Stimulated activated CD4-positive, alpha-beta T cell treated with anti-CD3 and anti-CD28 coated beads, Interleukin-2, amount 100 ng/mL, for 24 hours (primary cell): ENCODE measurements around the gene TMEM156.

Experiments used
- DNase-seq, 2 donors: peaks; one replicate each; pipeline ENCODE4 v3.0.0-alpha.2; 2020

The TMEM156 gene

DNA sequence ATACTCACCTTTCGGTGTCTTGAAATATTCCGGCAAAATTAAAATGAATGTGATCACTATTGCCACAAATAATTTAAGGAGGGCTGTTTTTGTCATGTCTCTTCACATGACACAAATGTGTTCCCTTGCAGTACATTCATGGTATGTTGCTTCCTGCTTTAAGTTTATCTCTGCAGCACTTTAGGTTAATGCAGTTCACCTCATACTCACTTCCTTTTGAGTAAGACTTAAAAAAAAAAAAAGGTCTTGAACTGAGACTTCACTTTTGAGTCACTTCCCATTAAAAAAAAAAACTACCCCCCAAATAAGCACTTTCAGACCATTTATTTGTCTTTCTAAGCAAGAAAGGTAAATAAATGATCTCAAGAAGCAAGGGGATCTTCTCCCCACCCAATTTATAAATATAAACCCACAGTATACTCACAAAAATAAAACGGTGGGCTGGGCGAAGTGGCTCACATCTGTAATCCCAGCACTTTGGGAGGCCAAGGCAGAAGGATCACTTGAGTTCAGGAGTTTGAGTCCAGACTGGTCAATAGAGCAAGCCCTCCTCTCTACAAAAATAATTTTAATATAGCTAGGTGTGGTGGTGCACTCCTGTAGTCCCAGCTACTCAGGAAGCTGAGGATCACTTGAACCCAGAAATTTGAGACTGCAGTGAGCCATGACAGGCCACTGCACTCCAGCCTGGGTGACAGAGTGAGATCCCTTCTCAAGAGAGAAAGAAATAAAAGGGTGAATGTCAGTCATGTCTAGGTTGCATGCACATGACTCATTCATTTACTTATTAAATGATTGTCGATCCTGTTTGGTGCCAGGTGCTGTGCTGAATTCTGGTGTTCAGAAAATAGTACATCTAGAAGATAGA, at the start of gene TMEM156:
Gene TMEM156, minus strand, starts transcription at position 192 of the 868 bp plus-strand sequence. Its CDS starts 96 bp downstream, at position 96.
- peak; percentile 39 to 40 for DNase-seq

GRCh38 chr4:39078829-39079228, 46.6 kb upstream of the TMEM156 start:
- DNase-seq, result no peak

GRCh38 chr4:39068907-39069306, 36.7 kb upstream of the TMEM156 start:
- DNase-seq, result no peak

- DNase-seq, result no peak
Observed at GRCh38 chr4:39067451-39067850, 35.2 kb upstream of the TMEM156 start.

- no peak for DNase-seq
Observed at GRCh38 chr4:39067031-39067430, 34.8 kb upstream of the TMEM156 start.

- no peak for DNase-seq
Observed at GRCh38 chr4:39066371-39066770, 34.2 kb upstream of the TMEM156 start.

- no peak for DNase-seq
Observed at GRCh38 chr4:39063430-39063829, 31.2 kb upstream of the TMEM156 start.

DNA sequence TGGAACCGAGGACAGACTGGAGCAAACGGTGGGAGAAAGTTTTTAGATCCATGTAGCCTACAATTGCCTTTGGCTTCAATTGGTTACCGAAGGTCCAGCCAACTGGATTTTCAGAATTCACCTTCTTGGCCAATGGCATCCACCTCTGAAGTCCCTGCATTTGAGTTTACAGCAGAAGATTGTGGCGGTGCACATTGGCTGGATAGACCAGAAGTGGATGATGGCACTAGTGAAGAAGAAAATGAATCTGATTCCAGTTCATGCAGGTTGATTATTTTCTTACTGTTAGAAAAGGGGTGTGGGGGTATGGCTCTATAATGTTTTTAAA, 30.5 kb upstream of the TMEM156 start:
- no peak for DNase-seq

GRCh38 chr4:39062094-39062769, 30.0 kb upstream of the TMEM156 start, which contains the start of gene KLHL5:
Gene KLHL5, plus strand, starts transcription at chr4:39062232. Its CDS starts 421 bp downstream, at chr4:39062653.
- DNase-seq, result no peak

- DNase-seq, result no peak
Observed at GRCh38 chr4:39061457-39061856, 29.2 kb upstream of the TMEM156 start.

- no peak for DNase-seq
Observed at GRCh38 chr4:39056023-39056422, 23.8 kb upstream of the TMEM156 start.

GRCh38 chr4:39054497-39054896, 22.3 kb upstream of the TMEM156 start:
- DNase-seq, result no peak

DNA sequence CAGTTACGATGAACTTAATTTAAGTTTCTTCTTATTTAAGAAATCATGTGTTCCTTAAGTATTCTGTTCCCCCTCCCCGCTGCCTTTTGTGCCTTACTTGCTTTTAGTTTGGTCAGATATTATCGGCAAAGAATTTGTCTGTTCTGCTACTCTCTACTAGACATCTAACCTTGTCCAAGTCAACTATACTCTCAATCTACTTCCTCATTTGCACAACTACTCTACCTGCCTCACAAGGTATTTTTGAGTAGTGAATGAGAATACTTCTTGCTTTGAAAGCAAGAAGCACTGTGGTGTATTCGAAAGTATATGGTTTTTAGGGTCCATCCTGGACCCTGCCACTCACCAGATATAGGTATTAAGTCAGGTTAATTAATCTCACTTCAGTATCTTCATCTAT, 21.8 kb upstream of the TMEM156 start:
- no peak for DNase-seq

GRCh38 chr4:39051492-39051891, 19.3 kb upstream of the TMEM156 start:
- no peak for DNase-seq

DNA sequence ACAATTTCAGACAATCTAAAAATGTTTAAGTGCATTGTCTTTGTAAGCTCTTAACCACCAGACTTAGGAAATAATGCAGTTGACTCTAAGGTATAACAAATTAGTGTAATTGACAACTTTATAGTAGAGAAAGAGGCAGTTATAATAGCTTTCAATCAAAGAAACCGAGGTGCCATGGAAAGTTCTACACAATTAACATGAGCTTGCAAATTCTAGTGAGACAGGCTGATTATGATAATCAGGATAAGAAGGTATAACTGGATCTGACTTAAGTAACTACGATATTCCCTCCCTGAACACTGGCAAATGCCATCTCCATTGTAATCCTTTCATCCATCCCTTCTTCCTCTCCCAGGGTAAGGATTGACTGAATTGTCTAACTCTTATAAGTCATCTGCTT, 18.4 kb upstream of the TMEM156 start:
- no peak for DNase-seq

DNA sequence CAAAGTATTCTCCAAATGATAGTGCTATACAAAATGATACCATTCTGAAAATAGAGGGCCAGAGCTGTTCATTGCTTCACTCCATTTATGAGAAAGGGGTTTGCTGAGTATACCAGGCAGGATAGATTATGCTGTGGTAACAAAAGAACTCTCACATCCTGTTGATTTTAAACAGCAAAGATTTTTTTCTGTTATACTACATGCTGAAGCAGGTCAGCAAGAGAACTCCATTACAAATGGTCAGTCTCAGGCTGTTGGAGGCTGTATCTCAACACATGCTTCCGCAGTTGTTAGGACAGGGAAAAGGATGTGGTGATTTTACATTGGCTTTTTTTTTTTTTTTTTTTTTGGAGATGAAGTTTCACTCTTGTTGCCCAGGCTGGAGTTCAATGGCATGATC, 16.1 kb upstream of the TMEM156 start:
- no peak for DNase-seq

DNA sequence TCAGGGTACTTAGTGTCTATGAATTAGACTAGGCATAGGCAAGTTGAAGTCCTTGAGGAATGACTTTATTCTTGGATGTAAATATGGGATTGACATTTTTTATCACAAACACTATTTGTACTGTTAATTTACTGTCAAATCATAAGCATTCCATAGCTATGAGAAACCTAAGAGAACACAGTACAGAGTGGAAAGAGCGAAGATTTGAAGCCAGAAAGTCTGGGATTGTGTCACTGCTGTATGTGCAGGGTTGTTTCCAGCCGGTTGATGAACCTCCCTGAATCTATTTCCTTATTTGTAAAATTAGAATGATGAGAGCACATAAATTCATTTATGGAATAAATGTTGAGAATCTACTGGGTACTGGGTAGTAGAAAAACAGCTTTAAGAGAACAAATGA, 15.5 kb upstream of the TMEM156 start:
- no peak for DNase-seq

DNA sequence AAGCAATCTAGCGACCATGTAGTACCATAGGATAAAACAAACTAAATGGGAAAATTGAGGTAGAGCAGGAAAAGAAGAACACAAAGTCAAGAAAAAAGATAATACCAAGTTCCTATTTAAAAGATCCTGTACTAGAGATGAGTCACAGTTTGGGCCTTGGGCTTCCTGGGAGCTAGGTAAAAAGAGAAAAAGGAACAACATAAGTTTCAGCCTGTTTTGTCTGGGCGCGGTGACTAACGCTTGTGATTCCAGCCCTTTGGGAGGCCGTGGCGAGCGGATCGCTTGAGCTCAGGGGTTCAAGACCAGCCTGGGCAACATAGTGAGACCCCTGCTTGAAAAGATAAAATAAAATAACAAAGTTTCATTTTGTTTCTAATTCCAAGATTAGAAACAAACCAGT, 14.0 kb upstream of the TMEM156 start:
- peak in 1 of 2 donors; percentile 13 for DNase-seq

DNA sequence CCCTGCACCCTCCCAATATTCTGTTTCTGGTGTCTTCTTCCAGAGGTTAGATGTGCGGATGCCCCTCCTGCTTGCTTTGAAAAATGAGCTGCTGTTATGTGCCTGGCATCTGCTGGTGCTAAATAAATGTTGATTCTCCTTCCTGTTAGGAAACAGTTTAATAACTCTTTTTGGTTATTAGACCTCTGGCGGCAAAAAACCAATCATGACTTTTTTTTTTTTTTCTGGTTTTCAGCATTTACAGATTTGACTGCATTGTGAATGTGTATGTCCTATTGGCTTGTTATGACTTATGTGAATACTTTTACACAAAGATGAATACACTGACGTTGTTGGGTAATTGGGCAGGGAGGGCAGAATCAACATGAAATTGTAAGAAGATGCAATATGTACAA, 13.6 kb upstream of the TMEM156 start:
- DNase-seq, result no peak

- DNase-seq, result peak; percentile 43 to 49
Observed at GRCh38 chr4:39044956-39045826, 13.0 kb upstream of the TMEM156 start.

DNA sequence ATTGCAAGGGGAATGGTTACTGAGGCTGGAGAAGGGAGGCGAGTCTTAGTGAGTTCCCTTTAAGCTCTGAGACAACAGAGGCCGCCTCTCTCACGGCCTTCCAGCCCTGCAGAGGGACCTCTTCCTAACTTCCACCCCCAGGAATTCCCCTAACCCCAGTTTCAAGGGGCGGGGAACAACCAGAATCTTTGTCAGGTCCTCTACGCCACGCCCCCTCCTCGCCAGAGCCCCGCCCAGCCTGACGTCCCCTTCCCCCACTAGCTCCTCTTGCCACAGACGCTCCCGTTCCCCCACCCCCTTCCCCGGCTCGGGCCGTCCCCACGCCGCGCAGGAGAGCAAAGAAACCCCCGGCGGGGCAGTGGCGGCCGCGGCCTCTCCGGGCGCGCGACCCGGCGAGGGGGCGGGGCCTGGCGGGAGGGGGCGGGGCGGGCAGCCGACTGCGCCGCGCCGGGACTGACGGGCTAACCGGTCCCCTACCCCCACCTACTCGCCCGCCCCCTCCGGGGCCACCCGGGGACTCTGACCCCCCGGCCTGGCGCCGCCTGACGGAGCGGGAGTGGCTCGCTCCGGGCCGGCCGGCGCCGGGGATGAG, 12.3 kb upstream of the TMEM156 start:
- peak; percentile 97 for DNase-seq

DNA sequence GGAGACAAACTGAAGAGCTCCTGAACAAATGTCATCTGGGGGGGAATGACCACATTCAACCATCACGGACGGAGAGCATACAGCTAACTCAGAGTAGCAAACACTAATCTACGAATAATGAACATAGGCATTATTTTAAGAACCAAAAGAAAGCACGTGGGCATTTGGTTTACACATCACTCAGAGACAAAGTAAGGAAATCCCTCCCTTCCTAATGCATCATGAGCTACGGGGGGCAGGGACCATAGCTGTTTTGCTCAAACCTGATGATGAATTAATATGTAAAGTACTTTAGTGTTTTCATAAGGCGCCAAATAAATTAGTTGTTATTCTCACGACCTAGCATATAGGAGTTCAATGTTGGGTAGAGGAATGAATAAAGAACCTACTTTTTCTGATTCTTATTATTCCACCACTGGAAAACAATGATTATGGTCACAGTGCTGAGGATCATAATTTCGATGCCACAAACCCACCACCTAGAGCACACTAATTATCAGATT, 11.7 kb upstream of the TMEM156 start:
- DNase-seq, result no peak
